GM12892 (cell line): ENCODE results near the gene ARL16.
A peak's percentile ranks its signal among the peaks of the same experiment; 100 is the strongest.

Experiments used
- DNase-seq: peaks from one replicate; pipeline ENCODE4 v3.0.0; 2011; ENCODE audit not compliant: insufficient read length
- FAIRE-seq: peaks from 2 replicates; lab custom pipeline; 2011; peaks lifted over from hg19 to GRCh38; lab: Jason Lieb, UNC
- POLR2A ChIP-seq: IDR thresholded peaks from 2 replicates; pipeline ENCODE4 v1.6.1; 2011; ENCODE audit warnings: low read depth, low read length, control low read depth
- POLR2AphosphoS5 ChIP-seq: IDR thresholded peaks from 2 replicates; pipeline ENCODE4 v1.6.1; 2011; ENCODE audit warnings: low read depth, low read length, control low read depth
- TAF1 ChIP-seq: IDR thresholded peaks from 2 replicates; pipeline ENCODE4 v1.6.1; 2011; ENCODE audit warnings: low read depth, mild to moderate bottlenecking, control low read depth, low read length, borderline replicate concordance

The ARL16 gene

DNA sequence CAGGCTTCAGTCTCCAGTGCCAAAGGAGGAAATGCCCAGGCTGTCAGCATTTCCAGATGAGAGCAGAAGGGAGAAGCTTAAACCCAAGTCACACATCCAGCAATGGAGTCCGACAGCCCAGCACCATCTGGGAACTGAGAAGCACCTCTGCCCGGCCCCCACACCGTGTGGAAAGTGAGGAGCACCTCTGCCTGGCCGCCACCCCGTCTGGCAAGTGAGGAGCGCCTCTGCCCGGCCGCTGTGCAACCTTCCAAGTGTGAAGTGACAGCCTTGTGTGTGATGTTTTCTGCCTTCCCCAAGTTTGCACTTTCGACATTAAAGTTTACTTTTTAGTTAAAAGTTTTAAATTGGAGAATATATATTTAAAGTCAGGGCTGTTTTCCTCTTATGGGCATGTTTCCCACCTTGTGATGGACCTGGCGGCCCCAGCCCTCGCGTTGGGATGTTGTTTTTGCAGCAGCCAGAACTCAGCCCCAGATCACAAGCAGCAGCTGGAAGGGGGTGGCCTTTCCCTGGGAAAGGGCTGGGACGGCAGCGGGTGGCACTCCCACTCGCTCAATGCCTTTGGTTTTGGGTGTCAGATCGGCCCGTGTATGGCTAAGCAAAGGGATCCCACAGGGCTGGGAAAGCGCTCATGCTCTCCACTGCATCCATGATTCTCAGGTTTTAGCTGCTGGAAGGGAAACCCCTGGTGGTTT, 9.9 kb downstream of the ARL16 start:
- no peak for TF ChIP-seq POLR2A
- DNase-seq (no peak), FAIRE-seq (no peak)

DNA sequence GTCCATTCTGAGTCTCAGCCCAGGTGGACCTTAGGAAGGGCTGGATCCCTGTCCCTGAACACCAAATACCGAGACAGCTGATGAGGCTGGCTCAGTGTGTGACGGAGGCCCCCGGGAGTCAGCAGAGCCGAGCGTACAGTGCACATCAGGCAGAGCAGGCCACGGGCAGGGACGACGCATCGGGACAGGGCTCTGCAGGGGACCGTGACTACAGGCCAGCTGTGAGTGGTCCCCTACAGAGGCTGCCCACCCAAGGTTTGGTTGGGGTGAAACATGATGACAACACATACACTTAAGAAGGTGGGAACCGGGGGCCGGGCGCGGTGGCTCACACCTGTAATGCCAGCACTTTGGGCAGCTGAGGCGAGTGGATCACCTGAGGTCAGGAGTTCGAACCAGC, 10.6 kb downstream of the ARL16 start:
- FAIRE-seq (no peak), DNase-seq (no peak)
- TF ChIP-seq TAF1 = no peak
- no peak for TF ChIP-seq POLR2AphosphoS5
- TF ChIP-seq POLR2A = no peak

GRCh38 chr17:81672504-81672903, 11.1 kb downstream of the ARL16 start:
- TF ChIP-seq POLR2A (no peak), TAF1 (no peak), POLR2AphosphoS5 (no peak)
- no peak for DNase-seq
- no peak for FAIRE-seq

DNA sequence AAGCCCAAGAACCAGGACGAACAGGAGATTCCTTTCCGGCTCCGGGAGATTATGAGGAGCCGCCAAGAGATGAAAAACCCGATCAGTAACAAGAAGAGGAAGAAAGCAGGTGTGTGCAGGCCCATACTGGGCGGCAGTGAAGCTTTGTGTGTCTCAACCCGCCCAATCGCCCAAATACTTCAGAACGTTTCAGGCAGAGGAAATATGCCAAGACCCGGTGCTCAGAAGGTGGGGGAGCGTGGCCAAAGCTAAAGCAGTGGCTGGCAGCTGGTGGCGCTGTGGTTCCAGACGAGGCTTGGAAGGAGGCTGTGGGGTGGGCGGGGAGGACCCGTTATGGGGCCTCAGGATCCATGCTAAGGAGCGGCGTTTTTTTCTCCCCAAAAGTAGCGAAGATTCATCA, 15.8 kb downstream of the ARL16 start:
- no peak for DNase-seq
- FAIRE-seq = no peak
- TF ChIP-seq TAF1 (no peak), POLR2A (no peak), POLR2AphosphoS5 (no peak)

DNA sequence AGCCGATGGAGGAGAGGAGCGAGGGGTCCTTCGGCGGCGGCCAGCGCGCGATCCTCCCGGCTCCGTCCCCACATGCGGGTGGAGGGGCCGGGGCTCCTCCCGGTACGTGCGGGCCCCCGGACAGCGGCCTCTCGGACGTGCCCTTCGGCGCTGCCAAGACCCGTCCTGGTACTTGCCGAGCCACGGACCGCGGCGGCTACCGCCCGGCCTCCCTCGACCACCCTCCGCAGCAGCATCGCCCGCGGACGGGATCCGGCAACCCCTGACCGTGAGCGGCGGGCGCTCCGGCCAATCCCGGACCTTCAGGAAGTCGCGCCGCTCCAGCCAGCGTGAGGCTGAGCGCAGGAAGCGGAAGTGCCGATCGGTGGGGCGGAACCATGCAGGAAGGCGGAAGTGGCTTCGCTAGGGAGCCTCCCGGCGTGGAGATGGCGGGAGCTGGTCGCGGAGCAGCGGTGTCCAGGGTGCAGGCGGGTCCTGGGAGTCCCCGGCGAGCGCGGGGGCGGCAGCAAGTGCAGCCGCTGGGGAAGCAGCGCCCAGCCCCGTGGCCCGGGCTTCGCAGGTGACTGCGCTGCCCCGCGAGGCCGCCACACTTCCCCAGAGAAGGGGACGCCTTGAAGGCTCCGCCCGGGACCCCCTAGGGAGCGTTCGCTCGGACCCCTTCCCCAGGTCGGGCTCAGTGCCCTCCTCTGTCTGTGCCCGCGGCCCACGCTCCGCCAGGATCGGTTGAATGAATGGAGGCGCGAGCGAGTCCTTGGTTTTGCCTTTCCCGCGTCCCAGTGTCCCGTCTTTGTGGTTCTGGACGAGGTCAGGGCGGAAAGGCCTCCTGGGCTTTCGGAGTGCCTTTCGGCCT, 17.0 kb downstream of the ARL16 start, which contains the start of the genes CCDC137 and OXLD1:
Gene CCDC137 (plus strand): TSS at position 396 of the 850 bp plus-strand sequence. CDS start 30 bp downstream, at position 426.
Gene OXLD1 (minus strand): TSS at position 264 of the 850 bp plus-strand sequence. CDS start 28 bp downstream, at position 236.
- TF ChIP-seq POLR2AphosphoS5 (peak; percentile 97), TAF1 (peak; percentile 94), POLR2A (peak; percentile 98)

DNA sequence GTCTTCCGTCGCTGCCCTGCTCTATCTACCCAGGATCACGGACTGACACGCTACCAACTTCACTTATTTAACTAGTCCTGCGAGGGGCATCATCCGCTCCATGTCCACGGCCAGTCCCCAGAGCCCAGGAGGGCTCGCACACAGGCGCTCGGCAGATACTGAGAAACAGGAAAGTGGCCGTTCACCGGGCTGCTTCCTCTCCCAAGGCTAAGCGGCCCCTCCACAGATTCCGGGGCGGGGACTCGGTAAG, 17.6 kb downstream of the ARL16 start:
- DNase-seq (no peak), FAIRE-seq (no peak)
- TF ChIP-seq POLR2A (no peak), POLR2AphosphoS5 (no peak), TAF1 (no peak)

More for the DNA sequence above, 17.0 kb downstream of the ARL16 start, which contains the start of the genes CCDC137 and OXLD1:
- DNase-seq (peak; percentile 99), FAIRE-seq (peak; percentile 94)

GRCh38 chr17:81665205-81666091, 18.1 kb downstream of the ARL16 start:
- FAIRE-seq (peak; percentile 57), DNase-seq (peak; percentile 65)

GRCh38 chr17:81664051-81664470, 19.5 kb downstream of the ARL16 start:
- no peak for DNase-seq
- 0 out of 2 replicates have a peak, but pooled peaks have one; percentile 15 for TF ChIP-seq POLR2AphosphoS5
- no peak for TF ChIP-seq POLR2A
- no peak for TF ChIP-seq TAF1
- FAIRE-seq = no peak

More at GRCh38 chr17:81665205-81666091, 18.1 kb downstream of the ARL16 start:
- peak; percentile 53 for TF ChIP-seq POLR2A
- no peak for TF ChIP-seq TAF1

DNA sequence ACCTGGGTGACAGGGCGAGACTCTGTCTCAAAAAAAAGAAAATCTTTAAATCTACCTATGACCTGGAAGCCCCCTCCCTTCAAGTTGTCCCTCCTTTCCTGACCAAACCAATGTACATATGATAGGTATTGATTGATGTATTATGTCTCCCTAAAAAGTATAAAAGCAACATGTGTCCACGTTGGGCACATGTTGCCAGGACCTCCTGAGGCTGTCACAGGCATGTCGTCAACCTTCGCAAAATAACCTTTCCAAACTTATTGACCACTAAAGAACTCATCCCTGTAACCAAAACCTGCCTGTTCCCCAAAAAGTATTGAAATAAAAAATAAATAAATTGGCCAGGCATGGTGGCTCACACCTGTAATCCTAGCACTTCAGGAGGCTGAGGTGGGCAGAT, 21.6 kb downstream of the ARL16 start:
- TF ChIP-seq TAF1 (no peak), POLR2A (no peak), POLR2AphosphoS5 (no peak)
- no peak for FAIRE-seq
- no peak for DNase-seq

- DNase-seq (no peak), FAIRE-seq (no peak)
- TF ChIP-seq POLR2A (no peak), TAF1 (no peak), POLR2AphosphoS5 (no peak)
Observed at GRCh38 chr17:81660441-81660840, 23.2 kb downstream of the ARL16 start.

DNA sequence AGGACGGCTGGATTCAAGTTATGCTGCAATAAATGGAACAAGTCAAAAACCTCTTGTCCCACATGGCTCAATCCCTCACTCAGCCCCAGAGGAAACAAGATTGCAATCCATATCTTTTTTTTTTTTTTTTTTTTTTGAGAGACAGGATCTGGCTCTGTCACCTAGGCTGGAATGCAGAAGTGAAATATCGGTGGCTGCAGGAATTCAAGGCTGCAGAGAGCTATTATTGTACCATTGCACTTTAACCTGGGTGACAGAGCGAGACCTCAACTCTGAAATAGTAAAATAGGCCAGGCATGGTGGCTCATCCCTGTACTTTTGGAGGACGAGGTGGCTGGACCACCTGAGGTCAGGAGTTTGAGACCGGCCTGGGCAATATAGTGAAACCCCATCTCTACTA, 24.6 kb downstream of the ARL16 start:
- DNase-seq = no peak
- TF ChIP-seq TAF1 = no peak
- TF ChIP-seq POLR2A = no peak
- no peak for TF ChIP-seq POLR2AphosphoS5
- no peak for FAIRE-seq

DNA sequence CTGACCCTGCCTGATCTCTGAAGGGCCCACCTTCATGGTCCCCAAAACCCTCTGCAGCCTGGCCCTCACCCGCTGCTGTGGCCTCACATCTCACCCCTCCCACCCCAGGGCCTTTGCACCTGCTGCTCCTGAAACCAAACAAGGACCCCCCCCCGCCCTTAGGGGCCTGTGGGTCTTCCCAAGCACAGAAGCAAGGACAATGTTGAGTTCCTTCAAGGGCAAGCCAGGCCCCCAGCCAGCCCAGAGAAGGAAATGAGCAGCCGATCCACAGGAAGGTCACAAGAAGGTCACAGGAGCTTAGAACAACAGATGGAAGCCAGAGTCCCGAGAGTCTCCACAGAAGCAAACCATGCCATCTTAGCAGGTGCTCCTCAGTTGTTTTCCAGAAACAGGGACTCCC, 26.8 kb downstream of the ARL16 start:
- DNase-seq (peak; percentile 9), FAIRE-seq (no peak)
- TF ChIP-seq POLR2A = no peak
- no peak for TF ChIP-seq TAF1
- TF ChIP-seq POLR2AphosphoS5 = no peak
